Thymus (tissue), 11 donors: ENCODE data around the gene TBC1D16. TPM values are rescaled to one million over a fixed set of nuclear protein-coding genes. Genes with fewer than 3 reads are reported as not detected.
A peak's percentile ranks its signal among the peaks of the same experiment; 100 is the strongest.

Source experiments
- DNase-seq, 9 donors: peaks; one replicate each; pipeline ENCODE4 v3.0.0-alpha.2; 2013; ENCODE audit warnings: low spot score in 9 of 9, low read depth in 6 of 9, missing footprints in 1 of 9
- H3K27ac ChIP-seq, 2 donors: one replicate each; pipeline ENCODE4 v1.5.1; 2013; ENCODE audit warnings: control low read depth in 1 of 2, low read depth in 1 of 2, low read length in 1 of 2, mild to moderate bottlenecking in 1 of 2, moderate library complexity in 1 of 2
- H3K27me3 ChIP-seq, 2 donors: one replicate each; pipeline ENCODE4 v1.5.1; 2013; ENCODE audit warnings: low read length in 1 of 2; ENCODE audit not compliant: control insufficient read depth in 2 of 2, insufficient read depth in 1 of 2
- H3K36me3 ChIP-seq, 2 donors: one replicate each; pipeline ENCODE4 v1.5.1; 2013; ENCODE audit warnings: low read length in 1 of 2, mild to moderate bottlenecking in 1 of 2, moderate library complexity in 1 of 2; ENCODE audit not compliant: control insufficient read depth in 2 of 2, insufficient read depth in 2 of 2
- H3K4me1 ChIP-seq, 2 donors: one replicate each; pipeline ENCODE4 v1.5.1; 2013; ENCODE audit warnings: low read length in 2 of 2; ENCODE audit not compliant: control insufficient read depth in 2 of 2, insufficient read depth in 2 of 2
- H3K4me3 ChIP-seq, 2 donors: one replicate each; pipeline ENCODE4 v1.5.1; 2013; ENCODE audit warnings: low read length in 2 of 2, control low read depth in 1 of 2, mild to moderate bottlenecking in 1 of 2
- H3K9me3 ChIP-seq, 2 donors: one replicate each; pipeline ENCODE4 v1.5.1; 2013; ENCODE audit warnings: low read length in 1 of 2, mild to moderate bottlenecking in 1 of 2; ENCODE audit not compliant: control insufficient read depth in 2 of 2, insufficient read depth in 1 of 2
- WGBS: extraction: QIAGEN DNeasy Blood & Tissue Kit; methylation state at CpG from one replicate; pipeline ENCODE4 v1.1.7; 2013; 5-methylcytosine and 5-hydroxymethylcytosine counted together
- polyA plus RNA-seq: library from polyadenylated mRNA; stranded (reverse); fragments of 200-250 nt; gene quantifications from one replicate; pipeline ENCODE4 v1.2.3, GENCODE V29; 2013
- total RNA-seq: library from RNA; stranded (reverse); fragments of 120-200 nt; gene quantifications from one replicate; pipeline ENCODE4 v1.2.4, GENCODE V29; 2013
- donor health status: healthy.

The TBC1D16 gene
- total and polyA plus RNA-seq, 2 donors: 3.7 to 4.2 TPM

DNA sequence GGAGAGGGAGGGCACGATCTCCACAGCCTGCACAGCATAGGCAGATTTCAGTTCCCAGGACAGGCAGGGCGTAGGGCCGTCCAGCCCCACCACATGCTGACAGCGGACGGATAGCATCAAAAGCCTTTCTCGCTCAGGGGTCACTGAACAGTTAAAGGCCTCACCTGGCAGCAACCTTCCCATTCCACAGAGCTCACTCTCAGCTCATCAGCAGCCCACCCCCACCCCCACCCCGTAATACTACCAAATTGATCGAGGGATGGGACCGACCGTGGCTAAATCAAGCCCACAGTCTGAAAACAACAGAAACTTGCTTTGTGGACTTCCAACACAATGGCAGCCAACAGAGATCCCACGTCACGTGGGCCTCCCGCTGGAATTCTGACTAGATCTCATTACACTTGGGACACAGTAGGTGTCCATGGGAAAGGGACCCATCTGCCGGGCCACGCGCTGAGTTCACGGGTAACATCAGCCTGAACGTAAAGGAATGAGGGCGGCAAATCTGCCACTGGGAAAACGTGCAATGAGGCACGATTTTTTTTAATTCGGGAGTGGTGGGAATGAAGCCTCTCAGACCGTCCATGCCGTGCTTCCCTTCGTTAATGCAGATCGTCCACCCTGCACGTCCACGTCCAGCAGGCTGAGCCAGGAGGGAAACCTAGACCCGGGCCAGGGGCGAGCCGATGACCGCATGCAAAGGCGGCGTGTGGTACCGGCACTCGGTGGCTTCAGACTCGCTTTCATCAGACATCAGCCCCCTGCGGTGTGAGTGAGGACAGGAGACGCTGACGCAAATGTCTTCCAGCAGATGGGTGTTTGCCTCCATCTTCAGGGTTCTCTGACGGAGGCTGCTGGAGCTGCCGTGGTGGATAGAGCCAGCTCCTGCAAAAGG, 92.1 kb downstream of the TBC1D16 start:
- no peaks in the 10 kb centered on the region for H3K9me3 ChIP-seq
- no peaks in the 10 kb centered on the region for H3K27me3 ChIP-seq
- 95% methylated on average over 42 of the region's 42 CpGs for WGBS
- peaks cover 0 to 8% of the 10 kb centered on the region in 2 donors for H3K4me1 ChIP-seq
- no peak for DNase-seq
- no peak overlapping the region for H3K27ac ChIP-seq
- no peak overlapping the region for H3K4me3 ChIP-seq
- H3K36me3 ChIP-seq: no peaks in the 10 kb centered on the region

GRCh38 chr17:79942591-79943346, 92.9 kb downstream of the TBC1D16 start:
- DNase-seq: peak in 1 of 9 donors; percentile 13
- Histone ChIP-seq H3K27me3 (peaks cover 0 to 2% of the 10 kb centered on the region in 2 donors), H3K4me3 (no peak overlapping the region), H3K4me1 (peaks cover 0 to 11% of the 10 kb centered on the region in 2 donors), H3K27ac (no peak overlapping the region), H3K36me3 (no peaks in the 10 kb centered on the region), H3K9me3 (no peaks in the 10 kb centered on the region)
- 30% methylated on average over 35 of the region's 35 CpGs for WGBS

- WGBS: 94% methylated on average over 22 of the region's 22 CpGs
- Histone ChIP-seq H3K9me3 (no peaks in the 10 kb centered on the region), H3K27me3 (peaks cover 0 to 9% of the 10 kb centered on the region in 2 donors), H3K27ac (no peak overlapping the region), H3K4me1 (peaks cover 0 to 19% of the 10 kb centered on the region in 2 donors), H3K4me3 (no peak overlapping the region), H3K36me3 (no peaks in the 10 kb centered on the region)
- DNase-seq: no peak
Measured at GRCh38 chr17:79942011-79942405, 93.7 kb downstream of the TBC1D16 start.

GRCh38 chr17:79941088-79942010, 94.3 kb downstream of the TBC1D16 start:
- peaks cover 0 to 23% of the 10 kb centered on the region in 2 donors for H3K4me1 ChIP-seq
- no peaks in the 10 kb centered on the region for H3K9me3 ChIP-seq
- DNase-seq: no peak
- H3K27ac ChIP-seq: no peak overlapping the region
- peaks cover 0 to 12% of the 10 kb centered on the region in 2 donors for H3K27me3 ChIP-seq
- H3K36me3 ChIP-seq: no peaks in the 10 kb centered on the region
- H3K4me3 ChIP-seq: no peak overlapping the region
- 88% methylated on average over 28 of the region's 28 CpGs for WGBS

DNA sequence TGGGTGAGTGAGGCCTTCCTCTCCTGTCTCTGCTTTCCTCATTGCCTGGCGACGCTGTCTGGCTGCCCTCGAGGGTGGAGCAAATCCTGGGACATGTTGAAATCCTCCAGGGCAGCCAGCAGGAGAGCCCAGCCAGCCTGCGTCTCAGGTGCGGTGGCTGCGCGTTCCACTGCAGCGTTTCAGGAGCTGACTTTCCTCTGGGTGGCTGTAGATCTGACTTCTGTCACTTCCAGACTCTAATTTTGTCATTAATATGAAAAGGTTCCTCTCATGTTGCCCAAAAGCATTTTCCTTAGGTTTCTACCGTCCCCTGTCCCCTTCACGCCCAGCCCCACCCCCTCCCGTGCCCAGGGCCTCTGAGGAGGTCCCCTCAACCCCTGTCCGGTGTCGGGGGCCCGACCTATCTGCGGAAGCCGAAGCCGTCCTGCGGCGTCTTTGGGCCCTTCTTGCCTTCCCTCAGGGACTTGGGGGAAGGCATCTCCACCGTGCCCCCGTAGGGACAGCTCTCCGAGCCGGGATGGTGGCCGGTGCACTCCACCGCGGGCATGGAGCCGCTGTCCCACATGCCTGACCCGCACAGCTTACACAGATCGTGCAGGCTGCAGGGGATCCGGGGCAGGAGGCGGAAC, 95.1 kb downstream of the TBC1D16 start:
- DNase-seq: no peak
- Histone ChIP-seq H3K4me1 (peaks cover 0 to 23% of the 10 kb centered on the region in 2 donors), H3K27me3 (peaks cover 0 to 15% of the 10 kb centered on the region in 2 donors), H3K4me3 (no peak overlapping the region), H3K27ac (no peak overlapping the region), H3K9me3 (no peaks in the 10 kb centered on the region), H3K36me3 (no peaks in the 10 kb centered on the region)
- WGBS: 96% methylated on average over 31 of the region's 31 CpGs

DNA sequence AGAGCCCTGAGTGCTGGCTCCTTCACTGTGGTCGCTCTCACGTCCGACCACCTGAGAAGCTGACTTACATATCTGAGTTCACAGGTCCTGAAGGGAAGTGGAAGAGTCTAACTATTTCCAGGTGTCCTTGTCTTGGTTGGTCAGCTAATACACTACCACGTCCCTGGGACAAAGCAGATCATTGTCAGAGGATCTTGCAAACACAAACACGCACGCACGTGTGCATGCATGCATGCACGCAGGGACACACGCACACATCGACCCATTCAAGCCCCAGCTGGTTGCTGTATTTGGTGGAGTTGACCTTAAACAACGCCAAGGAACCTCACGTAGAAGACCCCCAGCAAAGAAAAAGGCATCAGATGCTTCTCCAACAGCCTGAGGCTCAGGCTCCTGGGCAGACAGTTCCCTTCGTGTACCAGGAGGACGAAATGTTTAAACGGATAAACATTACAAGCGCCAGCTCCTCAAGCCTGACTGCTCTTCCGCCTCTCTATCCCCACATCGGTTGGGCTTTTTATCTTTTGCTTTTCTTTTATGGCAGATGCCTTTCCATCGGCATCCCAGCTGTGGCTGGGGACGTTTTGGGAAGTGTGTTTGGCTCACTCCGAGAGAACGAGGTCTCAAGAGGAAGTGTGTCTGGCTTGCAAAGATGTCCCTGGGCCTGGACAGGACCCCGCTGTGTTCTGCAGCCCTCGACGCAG, 95.8 kb downstream of the TBC1D16 start:
- Histone ChIP-seq H3K4me1 (peaks cover 0 to 23% of the 10 kb centered on the region in 2 donors), H3K36me3 (no peaks in the 10 kb centered on the region), H3K9me3 (no peaks in the 10 kb centered on the region), H3K27me3 (peaks cover 0 to 19% of the 10 kb centered on the region in 2 donors), H3K27ac (no peak overlapping the region), H3K4me3 (no peak overlapping the region)
- no peak for DNase-seq
- WGBS: 96% methylated on average over 25 of the region's 25 CpGs

- Histone ChIP-seq H3K27me3 (peaks cover 0 to 28% of the 10 kb centered on the region in 2 donors), H3K9me3 (no peaks in the 10 kb centered on the region), H3K27ac (no peak overlapping the region), H3K4me1 (peaks cover 0 to 24% of the 10 kb centered on the region in 2 donors), H3K36me3 (no peaks in the 10 kb centered on the region), H3K4me3 (no peak overlapping the region)
- WGBS: 98% methylated on average over 7 of the region's 7 CpGs
- DNase-seq: no peak
Measured at GRCh38 chr17:79939094-79939435, 96.6 kb downstream of the TBC1D16 start.
